ENCODE data around the gene OXNAD1.

Gene OXNAD1

DNA sequence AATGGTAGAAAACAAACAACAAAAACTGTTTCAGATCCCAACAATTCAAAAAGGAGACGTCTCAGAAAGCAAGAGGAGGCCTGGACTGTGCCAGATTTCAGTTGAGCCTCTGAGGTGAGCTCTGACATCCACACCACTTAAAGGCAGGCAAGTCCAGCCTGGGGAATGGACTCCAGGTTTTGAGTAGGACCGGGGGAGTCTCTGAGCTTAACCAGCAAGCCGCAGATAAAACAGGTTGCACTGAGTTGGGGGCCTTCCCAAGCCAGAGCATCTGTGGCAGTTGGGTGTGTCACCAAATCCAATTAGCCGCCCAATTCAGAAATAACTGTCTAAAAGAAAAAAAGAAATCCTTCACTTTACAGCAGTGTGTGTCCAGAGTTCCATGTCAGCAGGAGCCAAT, 54.7 kb downstream of the OXNAD1 start:
- H3K9ac ChIP-seq, result no peak overlapping the region
- no peak overlapping the region for H2AFZ ChIP-seq
- H3K9me3 ChIP-seq (ENCODE audit: control insufficient read depth, low read length), result no peaks in the 10 kb centered on the region
- no peak overlapping the region for H3K4me3 ChIP-seq (ENCODE audit: low read depth, low read length)
- H3K4me1 ChIP-seq, result peaks cover 5% of the 10 kb centered on the region
- no peaks in the 10 kb centered on the region for H3K36me3 ChIP-seq (ENCODE audit: control insufficient read depth, insufficient read depth, low read length)
- H3K27ac ChIP-seq, result no peak overlapping the region
- no peaks in the 10 kb centered on the region for H3K79me2 ChIP-seq
- no peaks in the 10 kb centered on the region for H3K27me3 ChIP-seq (ENCODE audit: control insufficient read depth, insufficient read depth, low read length)
- no peak for TF ChIP-seq CTCF (IDR thresholded peaks at IDR 0.05)
- no peak overlapping the region for H3K4me2 ChIP-seq (ENCODE audit: low read length)

DNA sequence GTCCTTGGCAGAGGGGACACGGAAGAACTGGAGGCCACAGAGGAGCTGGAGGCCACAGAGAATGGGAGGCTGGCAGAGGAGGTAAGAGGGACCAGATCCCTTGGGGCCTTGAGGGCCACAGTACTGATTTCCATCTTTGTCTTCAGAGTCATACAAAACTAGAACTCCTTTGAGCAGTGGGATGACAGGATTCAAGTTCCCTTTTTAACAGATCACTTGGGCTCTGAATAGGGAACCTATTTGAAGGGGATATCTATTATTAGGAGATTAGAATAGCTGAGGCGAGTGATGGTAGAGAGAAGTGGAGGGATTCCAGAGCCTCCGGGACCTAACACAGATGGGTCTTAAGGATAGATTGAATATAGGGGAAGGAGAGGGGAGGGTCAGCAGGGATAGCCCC, 55.7 kb downstream of the OXNAD1 start:
- TF ChIP-seq CTCF (IDR thresholded peaks at IDR 0.05), result no peak

GRCh38 chr3:16322189-16322588, 57.2 kb downstream of the OXNAD1 start:
- Histone ChIP-seq H3K36me3 (ENCODE audit: control insufficient read depth, insufficient read depth, low read length) (no peaks in the 10 kb centered on the region), H3K27me3 (ENCODE audit: control insufficient read depth, insufficient read depth, low read length) (no peaks in the 10 kb centered on the region), H3K4me1 (peaks cover 5% of the 10 kb centered on the region)

More for the DNA sequence above, 55.7 kb downstream of the OXNAD1 start:
- H2AFZ ChIP-seq, result no peak overlapping the region
- H3K4me1 ChIP-seq, result peaks cover 5% of the 10 kb centered on the region
- H3K27ac ChIP-seq, result no peak overlapping the region
- no peaks in the 10 kb centered on the region for H3K79me2 ChIP-seq
- no peaks in the 10 kb centered on the region for H3K27me3 ChIP-seq (ENCODE audit: control insufficient read depth, insufficient read depth, low read length)
- no peak overlapping the region for H3K4me2 ChIP-seq (ENCODE audit: low read length)
- H3K4me3 ChIP-seq (ENCODE audit: low read depth, low read length), result no peak overlapping the region
- no peak overlapping the region for H3K9ac ChIP-seq
- no peaks in the 10 kb centered on the region for H3K9me3 ChIP-seq (ENCODE audit: control insufficient read depth, low read length)
- H3K36me3 ChIP-seq (ENCODE audit: control insufficient read depth, insufficient read depth, low read length), result no peaks in the 10 kb centered on the region

GRCh38 chr3:16323737-16324136, 58.7 kb downstream of the OXNAD1 start:
- no peaks in the 10 kb centered on the region for H3K9me3 ChIP-seq (ENCODE audit: control insufficient read depth, low read length)
- H3K79me2 ChIP-seq, result no peaks in the 10 kb centered on the region
- H3K9ac ChIP-seq, result no peak overlapping the region
- no peaks in the 10 kb centered on the region for H3K27me3 ChIP-seq (ENCODE audit: control insufficient read depth, insufficient read depth, low read length)
- H2AFZ ChIP-seq, result no peak overlapping the region
- H3K36me3 ChIP-seq (ENCODE audit: control insufficient read depth, insufficient read depth, low read length), result no peaks in the 10 kb centered on the region
- H3K4me3 ChIP-seq (ENCODE audit: low read depth, low read length), result no peak overlapping the region
- H3K27ac ChIP-seq, result no peak overlapping the region
- no peak overlapping the region for H3K4me2 ChIP-seq (ENCODE audit: low read length)
- no peak for TF ChIP-seq CTCF (IDR thresholded peaks at IDR 0.05)
- peaks cover 5% of the 10 kb centered on the region for H3K4me1 ChIP-seq

More at GRCh38 chr3:16322189-16322588, 57.2 kb downstream of the OXNAD1 start:
- Histone ChIP-seq H3K9me3 (ENCODE audit: control insufficient read depth, low read length) (no peaks in the 10 kb centered on the region), H3K4me2 (ENCODE audit: low read length) (no peak overlapping the region), H3K4me3 (ENCODE audit: low read depth, low read length) (no peak overlapping the region), H3K79me2 (no peaks in the 10 kb centered on the region), H3K9ac (no peak overlapping the region), H3K27ac (no peak overlapping the region), H2AFZ (no peak overlapping the region)
- no peak for TF ChIP-seq CTCF (IDR thresholded peaks at IDR 0.05)

DNA sequence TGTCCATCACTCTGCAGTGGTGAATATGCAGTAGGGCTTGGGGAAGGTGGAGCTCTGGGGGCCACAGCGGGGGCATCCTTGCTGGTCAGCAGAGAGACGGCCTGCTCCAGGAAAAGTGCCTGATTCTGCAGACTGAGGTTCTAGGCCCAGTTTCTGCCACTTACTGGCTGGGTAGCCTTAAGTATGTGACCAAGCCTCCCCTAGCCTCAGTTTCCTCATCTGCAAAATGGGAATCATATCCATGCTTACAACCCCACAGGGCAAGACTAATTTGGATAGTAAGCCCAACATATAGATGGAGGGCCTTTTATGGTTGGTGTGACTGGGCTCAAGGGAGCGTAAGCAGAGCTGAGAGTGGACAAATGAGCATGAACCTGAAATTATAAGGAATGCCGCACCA, 60.8 kb downstream of the OXNAD1 start:
- H3K4me3 ChIP-seq (ENCODE audit: low read depth, low read length), result no peak overlapping the region
- H3K9me3 ChIP-seq (ENCODE audit: control insufficient read depth, low read length), result no peaks in the 10 kb centered on the region
- peaks cover 5% of the 10 kb centered on the region for H3K4me1 ChIP-seq
- no peak overlapping the region for H3K4me2 ChIP-seq (ENCODE audit: low read length)
- no peak overlapping the region for H3K9ac ChIP-seq
- no peaks in the 10 kb centered on the region for H3K27me3 ChIP-seq (ENCODE audit: control insufficient read depth, insufficient read depth, low read length)
- no peak overlapping the region for H3K27ac ChIP-seq
- no peaks in the 10 kb centered on the region for H3K79me2 ChIP-seq
- no peaks in the 10 kb centered on the region for H3K36me3 ChIP-seq (ENCODE audit: control insufficient read depth, insufficient read depth, low read length)
- no peak overlapping the region for H2AFZ ChIP-seq
- no peak for TF ChIP-seq CTCF (IDR thresholded peaks at IDR 0.05)
